Smooth muscle cell (in vitro differentiated cells): ENCODE measurements around the gene TOMM40L. TPM values are rescaled to one million over a fixed set of nuclear protein-coding genes. Genes with fewer than 3 reads are reported as not detected.

Experiments
- DNase-seq: peaks from one replicate; lab custom pipeline; 2025; ENCODE audit not compliant: unreplicated experiment; lab: John Stamatoyannopoulos, UW
- H2AFZ ChIP-seq: fragments of 200-600 bp; sonication (generic); 2 replicates; pipeline ENCODE4 v1.6.0; 2016; ENCODE audit warnings: antibody characterized with exemption, low read depth, mild to moderate bottlenecking
- H3F3A ChIP-seq: fragments of 200-600 bp; sonication (generic); 2 replicates; pipeline ENCODE4 v1.6.0; 2017; ENCODE audit warnings: antibody characterized with exemption, low read depth
- H3K27ac ChIP-seq: fragments of 200-600 bp; sonication (generic); 2 replicates; pipeline ENCODE4 v1.5.1; 2016; ENCODE audit warnings: low read depth, mild to moderate bottlenecking
- H3K27me3 ChIP-seq: fragments of 200-600 bp; sonication (generic); 2 replicates; pipeline ENCODE4 v1.6.1; 2016; ENCODE audit warnings: low read depth, mild to moderate bottlenecking
- H3K36me3 ChIP-seq: fragments of 200-600 bp; sonication (generic); 2 replicates; pipeline ENCODE4 v1.5.1; 2016; ENCODE audit warnings: low read depth
- H3K4me1 ChIP-seq: fragments of 200-600 bp; sonication (generic); 2 replicates; pipeline ENCODE4 v1.5.1; 2016; ENCODE audit warnings: low read depth
- H3K4me2 ChIP-seq: fragments of 200-600 bp; sonication (generic); 2 replicates; pipeline ENCODE4 v1.6.0; 2016; ENCODE audit warnings: mild to moderate bottlenecking
- H3K4me3 ChIP-seq: fragments of 200-600 bp; sonication (generic); 2 replicates; pipeline ENCODE4 v1.5.1; 2016; ENCODE audit warnings: mild to moderate bottlenecking
- H3K79me2 ChIP-seq: fragments of 200-600 bp; sonication (generic); 2 replicates; pipeline ENCODE4 v1.6.0; 2016; ENCODE audit warnings: low read depth, mild to moderate bottlenecking
- H3K9ac ChIP-seq: fragments of 200-600 bp; sonication (generic); 2 replicates; pipeline ENCODE4 v1.6.0; 2016; ENCODE audit warnings: low read depth
- H3K9me3 ChIP-seq: fragments of 200-600 bp; sonication (generic); replicated peaks from 2 replicates; pipeline ENCODE4 v1.5.1; 2016; ENCODE audit warnings: low read depth
- H4K20me1 ChIP-seq: fragments of 200-600 bp; sonication (generic); 2 replicates; pipeline ENCODE4 v1.6.0; 2016; ENCODE audit warnings: low read depth
- WGBS: methylation state at CpG from one replicate; pipeline ENCODE4 v1.1.7; 2016; ENCODE audit warnings: low lambda C conversion rate; 5-methylcytosine and 5-hydroxymethylcytosine counted together
- polyA plus RNA-seq: library from polyadenylated mRNA; unstranded; fragments of >200 nt; fragmentation: Nextera tagmentation; extraction: Ambion mirVana; gene quantifications from 2 replicates; pipeline ENCODE4 v1.2.1, GENCODE V29; 2016
- total RNA-seq: library from RNA; depleted of rRNA; stranded (reverse); fragments of >200 nt; gene quantifications from 2 replicates; pipeline ENCODE4 v1.2.3, GENCODE V29; 2014
- TF ChIP-seq, protein P1 (sequence below): fragments of 200-600 bp; sonication (generic); IDR thresholded peaks from 2 replicates; pipeline ENCODE4 v1.5.1; 2017; ENCODE audit warnings: borderline replicate concordance, mild to moderate bottlenecking, antibody characterized with exemption; ENCODE audit not compliant: insufficient read depth, poor library complexity, severe bottlenecking

TOMM40L gene
- total and polyA plus RNA-seq, 2 experiments from 2014 or later = 8.6 to 9.0 TPM

DNA sequence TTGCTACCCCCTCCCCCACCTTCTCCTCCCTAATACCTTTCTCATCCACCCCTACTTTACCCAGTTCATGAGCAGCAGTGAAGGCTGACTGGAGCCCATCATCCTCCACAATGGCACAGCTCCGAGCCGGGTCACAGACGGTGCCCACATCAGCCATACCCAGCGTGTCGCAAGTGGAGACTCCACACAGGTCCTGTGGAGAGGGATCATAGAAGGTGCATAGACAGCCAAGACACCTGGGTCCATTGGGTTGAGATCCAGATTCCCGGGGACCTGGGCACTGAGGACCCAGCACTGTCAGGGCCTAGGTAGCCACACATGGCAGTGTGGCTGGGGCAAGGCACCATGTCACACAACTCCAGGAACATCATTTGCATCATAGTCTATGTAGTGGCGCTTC is 29.7 kb upstream of the TOMM40L start:
- H3F3A ChIP-seq = peaks cover 7% of the 10 kb centered on the region
- H3K4me2 ChIP-seq = peak overlapping the region; percentile 87
- no peaks in the 10 kb centered on the region for H3K9me3 ChIP-seq
- H2AFZ ChIP-seq = no peak overlapping the region
- H3K79me2 ChIP-seq = peaks cover 6% of the 10 kb centered on the region
- H3K36me3 ChIP-seq = no peaks in the 10 kb centered on the region
- H3K27me3 ChIP-seq = no peaks in the 10 kb centered on the region
- TF ChIP-seq, protein P1, sequence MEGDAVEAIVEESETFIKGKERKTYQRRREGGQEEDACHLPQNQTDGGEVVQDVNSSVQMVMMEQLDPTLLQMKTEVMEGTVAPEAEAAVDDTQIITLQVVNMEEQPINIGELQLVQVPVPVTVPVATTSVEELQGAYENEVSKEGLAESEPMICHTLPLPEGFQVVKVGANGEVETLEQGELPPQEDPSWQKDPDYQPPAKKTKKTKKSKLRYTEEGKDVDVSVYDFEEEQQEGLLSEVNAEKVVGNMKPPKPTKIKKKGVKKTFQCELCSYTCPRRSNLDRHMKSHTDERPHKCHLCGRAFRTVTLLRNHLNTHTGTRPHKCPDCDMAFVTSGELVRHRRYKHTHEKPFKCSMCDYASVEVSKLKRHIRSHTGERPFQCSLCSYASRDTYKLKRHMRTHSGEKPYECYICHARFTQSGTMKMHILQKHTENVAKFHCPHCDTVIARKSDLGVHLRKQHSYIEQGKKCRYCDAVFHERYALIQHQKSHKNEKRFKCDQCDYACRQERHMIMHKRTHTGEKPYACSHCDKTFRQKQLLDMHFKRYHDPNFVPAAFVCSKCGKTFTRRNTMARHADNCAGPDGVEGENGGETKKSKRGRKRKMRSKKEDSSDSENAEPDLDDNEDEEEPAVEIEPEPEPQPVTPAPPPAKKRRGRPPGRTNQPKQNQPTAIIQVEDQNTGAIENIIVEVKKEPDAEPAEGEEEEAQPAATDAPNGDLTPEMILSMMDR = no peak
- no peak for DNase-seq
- peak overlapping the region; percentile 78 for H3K9ac ChIP-seq
- peak overlapping the region; percentile 98 for H3K27ac ChIP-seq
- no peak overlapping the region for H3K4me3 ChIP-seq
- WGBS = 98% methylated on average over 7 of the region's 7 CpGs
- no peaks in the 10 kb centered on the region for H4K20me1 ChIP-seq
- peaks cover 40% of the 10 kb centered on the region for H3K4me1 ChIP-seq

DNA sequence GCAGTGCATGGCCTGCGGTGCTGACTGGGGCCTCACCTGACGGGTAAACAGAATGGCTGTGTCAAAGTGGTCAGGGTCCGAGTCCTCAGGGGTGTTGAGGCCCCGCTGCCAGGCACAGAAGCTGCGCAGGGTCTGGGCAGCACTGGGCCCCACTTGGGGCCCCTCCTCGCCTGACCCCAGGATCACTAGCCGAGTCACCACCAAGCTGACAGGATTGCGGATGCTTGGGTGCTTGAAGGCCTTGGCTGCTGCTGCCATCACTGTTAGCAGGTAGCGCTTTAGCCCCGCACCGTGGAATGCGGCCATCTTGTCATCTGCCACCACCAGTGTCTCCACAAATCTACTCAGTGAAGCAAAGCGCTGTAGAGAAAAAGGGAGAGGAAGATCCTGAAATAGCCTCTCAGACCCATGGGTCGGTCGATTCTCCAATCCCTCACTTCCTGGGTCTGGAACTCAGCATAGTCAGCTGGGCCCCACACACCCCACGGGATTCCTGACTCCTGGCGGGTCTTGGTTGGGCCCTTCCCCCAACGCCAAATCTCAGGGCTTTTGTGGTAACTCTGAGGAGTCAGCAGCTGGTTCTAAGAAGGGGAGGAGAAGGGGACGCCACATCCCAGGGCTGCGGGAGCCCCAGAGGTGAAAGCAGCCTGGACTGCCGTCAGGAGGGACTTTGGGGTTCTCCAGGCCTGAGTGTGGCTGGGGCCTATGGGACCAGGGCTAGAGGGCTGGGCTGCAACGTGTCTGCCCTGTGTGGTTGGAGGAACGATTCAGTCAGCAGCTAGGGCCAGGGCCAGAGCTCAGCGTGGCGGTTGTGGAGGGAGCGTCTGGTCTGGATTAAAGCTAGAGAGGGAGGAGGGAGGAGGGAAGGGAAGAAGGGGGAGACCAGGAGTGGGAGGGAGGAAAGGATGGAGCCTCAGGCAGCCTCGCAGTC is 29.1 kb upstream of the TOMM40L start:
- peak overlapping the region; percentile 98 for H3K27ac ChIP-seq
- DNase-seq = peak; percentile 51
- H2AFZ ChIP-seq = peak overlapping the region; percentile 90
- peak overlapping the region; percentile 87 for H3K4me2 ChIP-seq
- H3K9ac ChIP-seq = peak overlapping the region; percentile 78
- peaks cover 47% of the 10 kb centered on the region for H3K4me1 ChIP-seq
- TF ChIP-seq, protein P1 = no peak
- no peaks in the 10 kb centered on the region for H3K36me3 ChIP-seq
- 52% methylated on average over 23 of the region's 27 CpGs for WGBS
- no peaks in the 10 kb centered on the region for H3K9me3 ChIP-seq
- H3K4me3 ChIP-seq = peak overlapping the region; percentile 45
- H4K20me1 ChIP-seq = no peaks in the 10 kb centered on the region
- H3F3A ChIP-seq = peaks cover 11% of the 10 kb centered on the region
- H3K79me2 ChIP-seq = peaks cover 6% of the 10 kb centered on the region
- no peaks in the 10 kb centered on the region for H3K27me3 ChIP-seq

DNA sequence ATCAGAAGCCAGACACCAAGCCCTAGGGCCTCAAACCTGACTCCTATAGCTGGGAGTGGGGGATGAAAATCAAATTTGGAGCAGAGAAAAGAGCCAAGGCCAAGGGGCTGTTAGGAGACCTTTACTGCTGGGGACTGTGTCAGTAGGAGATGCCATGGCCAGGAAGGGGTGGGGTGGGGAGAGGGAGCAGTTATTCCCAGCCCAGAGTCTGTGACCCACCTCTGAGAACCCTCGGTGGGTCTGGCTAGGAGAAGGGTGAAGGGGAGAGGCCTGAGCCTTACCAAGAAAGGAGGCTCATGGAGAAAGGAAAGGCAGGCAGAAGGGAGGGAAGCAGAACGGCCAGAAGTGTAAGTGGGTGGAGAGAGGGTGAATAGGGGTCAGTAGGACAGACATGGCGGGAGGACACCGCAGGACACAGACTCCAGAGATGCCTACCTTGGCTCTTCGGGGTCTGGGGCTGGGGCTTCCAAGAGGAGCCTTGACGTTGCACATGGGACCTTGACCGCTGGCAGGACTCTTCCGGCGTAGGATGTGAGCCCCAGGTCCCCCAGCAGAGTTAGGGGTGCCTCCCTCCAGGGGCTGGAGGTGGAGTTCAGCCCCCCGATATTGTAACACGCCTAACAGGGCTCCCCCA is 28.2 kb upstream of the TOMM40L start:
- 79% methylated on average over 11 of the region's 11 CpGs for whole genome bisulfite sequencing
- no peaks in the 10 kb centered on the region for H3K9me3 ChIP-seq
- DNase-seq = no peak
- peaks cover 10% of the 10 kb centered on the region for H3K79me2 ChIP-seq
- no peaks in the 10 kb centered on the region for H3K27me3 ChIP-seq
- no peaks in the 10 kb centered on the region for H4K20me1 ChIP-seq
- H3K4me1 ChIP-seq = peaks cover 47% of the 10 kb centered on the region
- H3K4me3 ChIP-seq = peak overlapping the region; percentile 45
- H3K9ac ChIP-seq = peak overlapping the region; percentile 78
- H3K4me2 ChIP-seq = peak overlapping the region; percentile 87
- TF ChIP-seq, protein P1 = no peak
- peak overlapping the region; percentile 90 for H2AFZ ChIP-seq
- no peaks in the 10 kb centered on the region for H3K36me3 ChIP-seq
- peaks cover 11% of the 10 kb centered on the region for H3F3A ChIP-seq
- peak overlapping the region; percentile 98 for H3K27ac ChIP-seq
